Muscle of leg (tissue), 16 donors: ENCODE data around the gene CHST1. TPM values are rescaled to one million over a fixed set of nuclear protein-coding genes. Genes with fewer than 3 reads are reported as not detected.
A peak's percentile ranks its signal among the peaks of the same experiment; 100 is the strongest.

ENCODE experiments used
- DNase-seq: peaks from one replicate; pipeline ENCODE4 v3.0.0; 2013
- H3K27ac ChIP-seq: one replicate; pipeline ENCODE4 v1.5.1; 2013; ENCODE audit warnings: mild to moderate bottlenecking, low read length, control low read depth
- H3K27me3 ChIP-seq: one replicate; pipeline ENCODE4 v1.6.1; 2013; ENCODE audit warnings: low read length; ENCODE audit not compliant: control insufficient read depth, insufficient read depth
- H3K36me3 ChIP-seq: one replicate; pipeline ENCODE4 v1.6.1; 2013; ENCODE audit warnings: low read length; ENCODE audit not compliant: control insufficient read depth, insufficient read depth
- H3K4me1 ChIP-seq: one replicate; pipeline ENCODE4 v1.6.1; 2013; ENCODE audit warnings: low read length; ENCODE audit not compliant: control insufficient read depth, insufficient read depth
- H3K4me3 ChIP-seq: one replicate; pipeline ENCODE4 v1.5.1; 2013; ENCODE audit warnings: low read length, control low read depth
- H3K9me3 ChIP-seq: replicated peaks from 2 replicates; pipeline ENCODE4 v1.6.1; 2013; ENCODE audit warnings: low read depth, low read length; ENCODE audit not compliant: control insufficient read depth
- WGBS: methylation state at CpG from one replicate; pipeline ENCODE4 v1.1.5; 2013; ENCODE audit warnings: missing lambda C conversion rate; ENCODE audit not compliant: insufficient coverage; 5-methylcytosine and 5-hydroxymethylcytosine counted together
- long read RNA-seq, 11 donors: transcript quantifications; one replicate each; lab custom pipeline, GENCODE V29; 2026
- polyA plus RNA-seq, 8 donors: library from polyadenylated mRNA; unstranded; fragments of 120-200 nt; gene quantifications; one replicate each; pipeline versions ENCODE4 v1.2.1 to v1.2.3, GENCODE V29; 2013; ENCODE audit warnings: inconsistent platforms in 1 of 8, low replicate concordance in 1 of 8; ENCODE audit not compliant: insufficient read length in 8 of 8, insufficient read depth in 1 of 8
- total RNA-seq: library from RNA; stranded (reverse); fragments of 120-200 nt; gene quantifications from one replicate; pipeline ENCODE4 v1.2.4, GENCODE V29; 2013

CHST1 gene, protein sequence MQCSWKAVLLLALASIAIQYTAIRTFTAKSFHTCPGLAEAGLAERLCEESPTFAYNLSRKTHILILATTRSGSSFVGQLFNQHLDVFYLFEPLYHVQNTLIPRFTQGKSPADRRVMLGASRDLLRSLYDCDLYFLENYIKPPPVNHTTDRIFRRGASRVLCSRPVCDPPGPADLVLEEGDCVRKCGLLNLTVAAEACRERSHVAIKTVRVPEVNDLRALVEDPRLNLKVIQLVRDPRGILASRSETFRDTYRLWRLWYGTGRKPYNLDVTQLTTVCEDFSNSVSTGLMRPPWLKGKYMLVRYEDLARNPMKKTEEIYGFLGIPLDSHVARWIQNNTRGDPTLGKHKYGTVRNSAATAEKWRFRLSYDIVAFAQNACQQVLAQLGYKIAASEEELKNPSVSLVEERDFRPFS
- total RNA-seq, result 6.7 TPM
- 10 to 100 TPM; 12.0 to 22.0 (median 18.2) TPM for polyA plus RNA-seq
- long read RNA-seq, donor 1, transcript CHST1-201 (4 exons, 2,718 nt), result major isoform, 5 of 5 reads
- long read RNA-seq, donor 1, partial matches to known transcripts, result 0 of 5 reads
- long read RNA-seq, donor 1, other reads (novel, unspliced or antisense), result 0 of 5 reads
- long read RNA-seq, donor 2, result 0 reads
- long read RNA-seq, donor 3, transcript CHST1-201 (4 exons, 2,718 nt), result major isoform, 9 of 11 reads
- long read RNA-seq, donor 3, partial matches to known transcripts, result 0 of 11 reads
- long read RNA-seq, donor 3, other reads (novel, unspliced or antisense), result 0 of 11 reads
- long read RNA-seq, donor 4, transcript CHST1-201 (4 exons, 2,718 nt), result major isoform, 6 of 7 reads
- long read RNA-seq, donor 4, partial matches to known transcripts, result 0 of 7 reads
- long read RNA-seq, donor 4, other reads (novel, unspliced or antisense), result 0 of 7 reads
- long read RNA-seq, donor 5, transcript CHST1-201 (4 exons, 2,718 nt), result major isoform, 11 of 13 reads
- long read RNA-seq, donor 5, partial matches to known transcripts, result 0 of 13 reads
- long read RNA-seq, donor 5, other reads (novel, unspliced or antisense), result 0 of 13 reads
- long read RNA-seq, donor 6, transcript CHST1-201 (4 exons, 2,718 nt), result major isoform, 12 of 14 reads
- long read RNA-seq, donor 6, partial matches to known transcripts, result 0 of 14 reads
- long read RNA-seq, donor 6, other reads (novel, unspliced or antisense), result 0 of 14 reads
- long read RNA-seq, donor 7, transcript CHST1-201 (4 exons, 2,718 nt), result major isoform, 11 of 21 reads
- long read RNA-seq, donor 7, partial matches to known transcripts, result 8 of 21 reads
- long read RNA-seq, donor 7, other reads (novel, unspliced or antisense), result 0 of 21 reads
- long read RNA-seq, donor 8, result 0 reads
- long read RNA-seq, donor 9, transcript CHST1-201 (4 exons, 2,718 nt), result major isoform, 11 of 12 reads
- long read RNA-seq, donor 9, partial matches to known transcripts, result 0 of 12 reads
- long read RNA-seq, donor 9, other reads (novel, unspliced or antisense), result 0 of 12 reads
- long read RNA-seq, donor 10, partial matches to known transcripts, result 0 of 2 reads
- long read RNA-seq, donor 10, other reads (novel, unspliced or antisense), result 0 of 2 reads
- long read RNA-seq, donor 11, transcript CHST1-201 (4 exons, 2,718 nt), result major isoform, 5 of 7 reads
- long read RNA-seq, donor 11, partial matches to known transcripts, result 0 of 7 reads
- long read RNA-seq, donor 11, other reads (novel, unspliced or antisense), result 0 of 7 reads

DNA sequence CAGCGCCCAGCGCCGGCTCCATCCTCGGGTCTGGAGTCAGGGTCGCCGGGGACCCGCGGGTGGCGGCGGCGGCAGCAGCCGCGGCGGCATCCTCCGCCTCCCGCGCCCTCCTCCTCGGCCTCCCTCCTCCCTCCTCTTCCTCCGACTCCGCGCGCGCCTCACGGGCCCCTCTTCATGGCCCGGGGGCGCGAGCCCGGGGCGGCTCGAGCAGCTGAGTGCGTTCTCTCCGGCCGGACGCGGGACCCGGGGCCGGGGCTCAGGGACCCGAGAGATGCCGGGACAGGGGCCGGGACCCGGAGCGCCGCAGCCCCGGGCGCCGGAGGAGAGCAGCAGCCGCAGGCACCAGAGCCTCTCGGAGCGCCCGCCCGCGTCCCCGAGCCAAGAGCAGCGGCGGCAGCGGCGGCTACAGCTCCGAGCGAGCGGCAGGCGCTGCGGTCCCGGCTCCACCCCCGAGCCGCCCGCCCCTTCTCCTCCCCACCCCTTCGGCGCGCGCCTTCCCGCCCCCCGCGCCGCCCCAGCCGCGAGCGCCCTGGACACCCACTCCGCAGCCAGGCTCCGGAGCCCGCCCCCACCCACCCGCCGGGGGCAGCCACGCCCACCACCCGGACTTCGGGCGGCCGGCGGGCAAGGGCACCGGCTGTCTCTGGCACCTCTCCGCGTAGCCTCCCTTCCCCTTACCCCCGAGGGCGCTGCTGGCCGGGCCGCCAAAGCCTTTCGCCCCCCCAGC is at the start of gene CHST1:
TSS of gene CHST1 (minus strand) at position 417 of the 727 bp plus-strand sequence. CDS start 14,699 bp downstream, outside the sequence.
- H3K27me3 ChIP-seq, result peaks cover 32% of the 10 kb centered on the region
- H3K36me3 ChIP-seq, result no peaks in the 10 kb centered on the region
- no peaks in the 10 kb centered on the region for H3K9me3 ChIP-seq
- peak within 1 kb of the TSS; percentile 47 for H3K27ac ChIP-seq
- peak within 1 kb of the TSS; percentile 51 for H3K4me3 ChIP-seq
- DNase-seq, result peak; percentile 66
- WGBS, result under 1% methylated on average over 79 of the region's 96 CpGs
- H3K4me1 ChIP-seq, result peaks cover 61% of the 10 kb centered on the region

DNA sequence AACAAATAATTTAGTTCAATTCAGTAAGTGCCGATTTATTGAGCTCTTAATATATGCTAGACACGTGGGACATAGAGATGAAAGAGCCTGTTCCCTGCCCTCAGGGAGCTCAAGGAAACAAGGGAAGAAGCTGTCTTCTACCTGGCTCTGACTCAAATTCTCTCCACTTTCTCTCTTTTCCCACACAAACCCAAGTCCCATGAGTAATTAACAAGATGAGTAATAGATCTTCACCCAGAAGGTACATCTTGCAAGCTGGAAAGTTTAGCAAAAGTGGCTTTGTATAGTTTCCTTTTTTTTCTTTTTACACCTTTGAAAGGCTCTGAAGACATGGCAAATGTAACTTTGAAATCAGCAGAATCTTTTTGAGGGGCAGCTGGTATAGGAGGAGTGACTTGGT is 48.2 kb upstream of the CHST1 start:
- no peak for DNase-seq
- Histone ChIP-seq H3K4me3 (no peak overlapping the region), H3K4me1 (no peaks in the 10 kb centered on the region), H3K36me3 (no peaks in the 10 kb centered on the region), H3K9me3 (no peaks in the 10 kb centered on the region), H3K27ac (no peak overlapping the region), H3K27me3 (peaks cover 10% of the 10 kb centered on the region)
- WGBS, result no CpG with 5 or more reads among the region's 2 CpGs

DNA sequence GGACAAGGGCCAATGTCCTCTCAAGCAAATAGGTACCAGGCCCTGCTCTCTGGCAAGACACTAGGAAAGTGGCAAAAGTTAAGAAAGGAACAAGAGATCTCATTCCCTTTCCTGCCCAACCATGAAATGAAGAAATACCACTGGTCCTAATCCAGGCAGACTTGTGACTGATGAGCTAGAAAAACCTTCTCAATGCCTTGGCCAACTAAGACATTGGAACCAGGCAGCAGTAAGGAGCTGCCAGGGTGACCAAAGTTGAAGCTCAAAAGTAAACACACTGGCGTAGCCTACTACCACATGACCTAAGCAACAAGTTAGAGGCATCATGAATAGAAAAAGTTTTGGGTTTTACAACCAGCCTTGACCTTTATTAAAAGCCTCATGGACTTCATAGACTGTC is 45.1 kb upstream of the CHST1 start:
- Histone ChIP-seq H3K27me3 (peaks cover 7% of the 10 kb centered on the region), H3K9me3 (no peaks in the 10 kb centered on the region), H3K27ac (no peak overlapping the region), H3K4me3 (no peak overlapping the region), H3K4me1 (no peaks in the 10 kb centered on the region), H3K36me3 (no peaks in the 10 kb centered on the region)
- no peak for DNase-seq
- no CpG with 5 or more reads among the region's 1 CpG for WGBS

DNA sequence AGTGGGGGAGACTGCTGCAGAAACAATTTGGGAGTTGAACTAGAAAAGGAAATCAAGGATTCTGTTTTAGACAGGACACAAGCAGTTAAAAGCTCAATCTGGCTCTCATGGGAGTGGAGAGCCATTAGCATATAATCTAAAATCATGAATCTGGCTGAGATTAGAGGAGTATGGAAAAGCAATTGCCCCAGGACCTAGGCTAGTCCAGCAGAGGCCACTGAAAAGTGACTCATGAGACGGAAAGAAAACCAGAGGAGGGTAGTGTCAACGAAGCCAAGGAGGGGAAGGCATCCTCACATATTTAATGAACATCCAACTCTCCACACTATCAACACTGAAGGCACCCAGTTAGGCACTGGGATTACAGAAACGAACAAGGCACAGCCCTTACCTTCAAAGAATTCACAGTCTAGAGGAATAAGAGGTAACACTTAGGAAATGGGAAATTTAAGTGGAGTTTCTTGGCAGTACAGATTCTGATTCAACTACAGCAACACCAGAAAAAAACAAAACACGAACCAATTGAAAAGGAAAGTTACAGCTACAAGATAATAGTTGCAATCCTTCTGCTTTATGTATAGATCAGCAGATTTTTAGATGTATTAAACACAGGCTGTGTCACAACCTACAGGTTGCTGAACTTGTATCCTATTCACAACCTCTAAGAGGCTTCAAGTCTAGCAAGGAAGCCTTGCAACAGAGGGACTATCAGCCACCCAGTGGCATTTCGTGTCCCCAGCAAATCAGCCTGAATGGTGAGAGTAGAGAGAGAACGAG is 43.7 kb upstream of the CHST1 start:
- Histone ChIP-seq H3K36me3 (no peaks in the 10 kb centered on the region), H3K4me1 (no peaks in the 10 kb centered on the region), H3K27ac (no peak overlapping the region), H3K4me3 (no peak overlapping the region), H3K9me3 (no peaks in the 10 kb centered on the region), H3K27me3 (peaks cover 7% of the 10 kb centered on the region)
- 80% methylated on average over 1 of the region's 6 CpGs for WGBS
- no peak for DNase-seq

DNA sequence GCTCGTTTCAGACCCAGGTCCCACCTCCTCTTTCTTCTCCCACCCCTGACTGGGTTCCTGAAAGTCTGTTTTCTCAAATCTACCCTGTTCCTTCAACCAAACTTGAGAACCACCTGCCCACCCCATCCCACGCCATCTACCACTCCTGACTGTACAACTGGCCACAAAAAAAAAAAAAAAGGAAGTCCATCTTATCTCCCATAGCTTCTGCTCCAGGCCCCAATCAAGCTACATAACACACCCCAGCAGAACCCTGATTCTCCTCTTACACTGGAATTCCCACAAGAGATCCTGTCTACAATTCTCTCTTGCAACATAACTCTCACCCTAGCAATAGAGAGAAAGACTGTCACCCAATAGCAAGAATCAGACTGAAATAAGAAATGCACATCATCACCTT is 39.2 kb upstream of the CHST1 start:
- WGBS, result 48% methylated on average over 2 of the region's 2 CpGs

DNA sequence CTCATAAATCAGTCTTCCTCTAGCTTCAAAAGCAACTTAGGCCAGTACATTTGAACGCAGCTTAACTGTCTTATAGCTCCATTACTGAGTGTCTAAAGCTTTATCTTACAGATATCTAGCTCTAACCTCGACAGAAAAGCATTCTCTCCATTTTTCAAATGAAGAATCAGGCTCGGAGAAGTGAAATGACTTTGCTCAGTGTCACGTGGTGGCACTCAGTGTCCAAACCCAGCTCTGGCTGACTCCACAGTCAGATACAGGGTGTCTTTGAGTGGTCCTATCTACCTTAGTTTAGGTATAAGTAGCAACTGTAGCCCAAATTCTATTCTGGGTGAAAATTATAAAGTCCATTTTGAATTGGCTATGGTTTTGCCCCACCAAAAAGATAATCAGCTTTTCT is 38.7 kb upstream of the CHST1 start:
- no peak overlapping the region for H3K4me3 ChIP-seq
- H3K27me3 ChIP-seq, result peaks cover 4% of the 10 kb centered on the region
- no peak for DNase-seq
- H3K4me1 ChIP-seq, result no peaks in the 10 kb centered on the region
- no peak overlapping the region for H3K27ac ChIP-seq
- H3K9me3 ChIP-seq, result no peaks in the 10 kb centered on the region
- H3K36me3 ChIP-seq, result no peaks in the 10 kb centered on the region
- WGBS, result 29% methylated on average over 2 of the region's 4 CpGs

More for the DNA sequence above, 39.2 kb upstream of the CHST1 start:
- no peak for DNase-seq
- Histone ChIP-seq H3K4me3 (no peak overlapping the region), H3K4me1 (no peaks in the 10 kb centered on the region), H3K27ac (no peak overlapping the region), H3K9me3 (no peaks in the 10 kb centered on the region), H3K36me3 (no peaks in the 10 kb centered on the region), H3K27me3 (peaks cover 4% of the 10 kb centered on the region)

DNA sequence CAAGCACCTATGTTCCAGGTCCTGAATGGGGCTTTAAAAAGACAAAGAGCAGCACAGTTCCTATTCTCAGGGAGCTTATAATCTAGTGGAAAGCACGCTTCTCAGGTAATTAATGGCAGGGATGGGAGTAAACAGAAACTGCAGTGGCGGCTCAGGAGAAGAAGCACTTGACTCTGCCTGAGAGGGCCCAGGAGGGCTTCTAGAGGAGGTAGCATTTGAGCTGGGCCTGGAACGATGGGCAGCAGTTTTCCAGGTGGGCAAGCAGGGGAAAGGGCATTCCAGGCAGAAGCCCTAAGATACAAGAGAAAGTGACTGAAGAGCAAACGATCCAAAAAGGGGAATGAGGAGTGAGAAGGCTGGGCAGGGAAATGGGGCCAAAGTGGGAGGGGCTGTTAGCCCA is 37.1 kb upstream of the CHST1 start:
- Histone ChIP-seq H3K4me1 (no peaks in the 10 kb centered on the region), H3K9me3 (no peaks in the 10 kb centered on the region), H3K27me3 (peaks cover 8% of the 10 kb centered on the region), H3K36me3 (no peaks in the 10 kb centered on the region), H3K27ac (no peak overlapping the region), H3K4me3 (no peak overlapping the region)
- no peak for DNase-seq
- 74% methylated on average over 4 of the region's 4 CpGs for WGBS

DNA sequence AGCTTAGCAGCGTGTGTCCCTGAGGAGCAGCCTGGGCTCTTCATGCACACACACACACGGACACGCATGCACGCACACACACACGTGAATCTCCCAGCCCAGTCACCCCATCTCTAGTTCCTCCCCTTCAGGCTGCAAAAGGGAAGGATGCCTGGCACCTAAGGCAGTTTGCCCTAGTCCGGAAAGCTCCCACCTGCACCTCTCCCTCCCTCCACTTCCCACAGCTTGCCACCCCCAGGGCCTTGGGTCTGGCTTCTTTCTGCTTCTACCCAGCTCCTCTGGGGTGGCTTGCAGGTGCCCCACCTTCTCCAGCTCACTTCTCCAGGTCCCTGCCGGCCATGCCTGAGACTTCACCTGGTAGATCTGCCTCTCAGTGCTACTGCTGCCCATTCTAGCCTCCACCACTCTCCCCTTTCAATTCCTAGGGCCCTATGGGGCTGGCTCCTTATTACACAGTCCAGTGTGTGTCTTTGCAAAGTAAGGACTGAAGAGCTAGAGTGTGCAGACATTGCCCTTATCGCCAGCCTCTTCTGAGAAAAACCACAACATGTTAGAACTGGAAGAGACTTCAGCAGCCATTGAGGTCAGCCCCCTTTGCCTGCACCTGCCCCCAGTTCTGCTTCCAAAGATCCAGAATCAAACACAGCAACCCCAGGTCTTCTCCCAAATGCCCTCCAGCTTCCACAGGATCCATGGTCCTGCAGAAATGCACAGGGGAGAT is 33.5 kb upstream of the CHST1 start:
- no peaks in the 10 kb centered on the region for H3K9me3 ChIP-seq
- 85% methylated on average over 4 of the region's 8 CpGs for WGBS
- peaks cover 5% of the 10 kb centered on the region for H3K27me3 ChIP-seq
- no peaks in the 10 kb centered on the region for H3K36me3 ChIP-seq
- H3K27ac ChIP-seq, result no peak overlapping the region
- DNase-seq, result no peak
- H3K4me3 ChIP-seq, result no peak overlapping the region
- H3K4me1 ChIP-seq, result no peaks in the 10 kb centered on the region
